SU-DHL-6 (cell line): ENCODE measurements around the gene CHST2.

Source experiments
- EZH2phosphoT487 ChIP-seq: fragments of 200-600 bp; sonication (generic), shearing (Covaris generic); conservative IDR thresholded peaks from 2 replicates; pipeline ENCODE4 v1.6.1; 2018; ENCODE audit warnings: mild to moderate bottlenecking, antibody characterized with exemption, low read length, moderate library complexity, mixed read lengths
- TF ChIP-seq, protein P1 (sequence below): fragments of 200-600 bp; sonication (generic); IDR thresholded peaks from one replicate; pipeline ENCODE4 v1.5.1; 2017; ENCODE audit warnings: antibody characterized with exemption, mild to moderate bottlenecking, low read length, moderate library complexity; ENCODE audit not compliant: insufficient read depth, poor library complexity, severe bottlenecking

DNA sequence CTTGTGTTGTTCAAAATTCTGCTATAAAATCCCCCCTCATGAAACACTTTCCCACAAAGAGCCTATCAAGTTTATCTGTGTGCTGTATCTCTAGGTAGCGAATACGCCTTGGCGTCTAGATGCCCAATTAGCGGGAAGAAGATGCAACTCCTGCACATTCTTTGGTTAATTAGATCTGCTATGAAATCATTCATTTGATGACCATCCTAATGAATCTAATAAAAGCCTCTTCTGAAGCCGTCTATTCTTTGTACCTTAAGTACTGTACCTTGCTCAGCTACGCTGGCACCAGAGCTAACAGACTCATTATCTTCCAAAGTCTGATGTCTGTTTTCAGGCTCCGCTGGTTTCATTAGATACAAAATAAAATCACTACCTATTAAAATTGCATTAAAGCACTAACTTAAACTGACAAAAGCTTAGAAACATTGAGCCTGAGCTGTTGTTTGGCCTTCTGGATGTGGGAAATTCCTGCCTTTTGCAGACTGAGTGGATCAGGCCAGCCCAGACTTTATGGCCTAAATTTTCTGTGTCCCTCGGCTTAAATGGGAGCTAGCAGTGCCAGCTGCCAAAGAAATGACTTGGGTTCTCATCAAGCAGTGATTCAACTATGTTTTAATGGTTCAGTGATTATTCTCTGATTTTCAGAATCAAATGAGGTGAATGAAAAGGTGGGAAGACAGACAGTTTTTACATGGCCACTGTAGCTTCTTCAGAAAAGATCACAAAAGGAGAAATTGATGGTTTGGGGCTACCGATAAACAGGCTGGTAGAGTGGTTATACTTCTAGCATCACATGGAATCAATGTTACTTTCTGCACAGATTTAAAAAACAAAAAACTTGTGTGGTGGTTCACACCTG, 28.4 kb upstream of the CHST2 start:
- TF ChIP-seq, protein P1, sequence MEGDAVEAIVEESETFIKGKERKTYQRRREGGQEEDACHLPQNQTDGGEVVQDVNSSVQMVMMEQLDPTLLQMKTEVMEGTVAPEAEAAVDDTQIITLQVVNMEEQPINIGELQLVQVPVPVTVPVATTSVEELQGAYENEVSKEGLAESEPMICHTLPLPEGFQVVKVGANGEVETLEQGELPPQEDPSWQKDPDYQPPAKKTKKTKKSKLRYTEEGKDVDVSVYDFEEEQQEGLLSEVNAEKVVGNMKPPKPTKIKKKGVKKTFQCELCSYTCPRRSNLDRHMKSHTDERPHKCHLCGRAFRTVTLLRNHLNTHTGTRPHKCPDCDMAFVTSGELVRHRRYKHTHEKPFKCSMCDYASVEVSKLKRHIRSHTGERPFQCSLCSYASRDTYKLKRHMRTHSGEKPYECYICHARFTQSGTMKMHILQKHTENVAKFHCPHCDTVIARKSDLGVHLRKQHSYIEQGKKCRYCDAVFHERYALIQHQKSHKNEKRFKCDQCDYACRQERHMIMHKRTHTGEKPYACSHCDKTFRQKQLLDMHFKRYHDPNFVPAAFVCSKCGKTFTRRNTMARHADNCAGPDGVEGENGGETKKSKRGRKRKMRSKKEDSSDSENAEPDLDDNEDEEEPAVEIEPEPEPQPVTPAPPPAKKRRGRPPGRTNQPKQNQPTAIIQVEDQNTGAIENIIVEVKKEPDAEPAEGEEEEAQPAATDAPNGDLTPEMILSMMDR, result no peak
- no peak for TF ChIP-seq EZH2phosphoT487
